HG03442 (cell line): Measurements from ENCODE around the gene AJUBA.
"Not testable (repeated sequence)": the region's sequence is repeated elsewhere in the genome, so short reads cannot be mapped to it uniquely, and the experiment has no call there.

Source experiments
- ATAC-seq: cut with Tn5 transposase; IDR thresholded peaks from one replicate; pipeline ENCODE4 v1.9.1; 2021; ENCODE audit warnings: mild to moderate bottlenecking, moderate library complexity; ENCODE audit not compliant: unreplicated experiment

AJUBA gene

GRCh38 chr14:22981876-22982476 lies 375 bp downstream of the AJUBA start:
- ATAC-seq: no peak

GRCh38 chr14:22981090-22981875 lies 1.1 kb downstream of the AJUBA start:
- ATAC-seq: no peak

DNA sequence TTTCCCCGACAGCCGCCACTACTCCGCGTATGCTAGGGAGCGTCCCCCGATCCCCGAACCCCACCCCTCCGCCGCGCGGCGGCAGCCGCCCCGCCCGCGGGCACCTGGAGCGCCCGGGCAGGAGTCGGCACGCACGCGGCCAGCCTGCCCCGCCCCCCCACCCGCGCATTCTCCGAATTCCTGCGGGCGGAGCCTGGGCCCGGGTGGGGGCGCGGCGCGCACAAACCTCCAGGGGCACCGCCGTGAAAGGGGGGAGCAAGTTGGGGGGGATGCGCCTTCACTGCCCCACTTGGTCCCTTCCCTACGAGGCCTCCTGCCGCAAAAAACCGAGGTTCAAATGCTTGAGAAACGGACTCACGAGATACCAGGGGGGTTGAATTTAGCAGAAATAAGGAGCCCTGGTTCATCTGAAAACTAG lies 1.7 kb downstream of the AJUBA start:
- ATAC-seq: no peak

GRCh38 chr14:22979748-22980392 lies 2.5 kb downstream of the AJUBA start:
- ATAC-seq: no peak

- no peak for ATAC-seq
Observed at GRCh38 chr14:22978981-22979671, 3.2 kb downstream of the AJUBA start.

- no peak for ATAC-seq
Observed at GRCh38 chr14:22978487-22978837, 3.9 kb downstream of the AJUBA start.

DNA sequence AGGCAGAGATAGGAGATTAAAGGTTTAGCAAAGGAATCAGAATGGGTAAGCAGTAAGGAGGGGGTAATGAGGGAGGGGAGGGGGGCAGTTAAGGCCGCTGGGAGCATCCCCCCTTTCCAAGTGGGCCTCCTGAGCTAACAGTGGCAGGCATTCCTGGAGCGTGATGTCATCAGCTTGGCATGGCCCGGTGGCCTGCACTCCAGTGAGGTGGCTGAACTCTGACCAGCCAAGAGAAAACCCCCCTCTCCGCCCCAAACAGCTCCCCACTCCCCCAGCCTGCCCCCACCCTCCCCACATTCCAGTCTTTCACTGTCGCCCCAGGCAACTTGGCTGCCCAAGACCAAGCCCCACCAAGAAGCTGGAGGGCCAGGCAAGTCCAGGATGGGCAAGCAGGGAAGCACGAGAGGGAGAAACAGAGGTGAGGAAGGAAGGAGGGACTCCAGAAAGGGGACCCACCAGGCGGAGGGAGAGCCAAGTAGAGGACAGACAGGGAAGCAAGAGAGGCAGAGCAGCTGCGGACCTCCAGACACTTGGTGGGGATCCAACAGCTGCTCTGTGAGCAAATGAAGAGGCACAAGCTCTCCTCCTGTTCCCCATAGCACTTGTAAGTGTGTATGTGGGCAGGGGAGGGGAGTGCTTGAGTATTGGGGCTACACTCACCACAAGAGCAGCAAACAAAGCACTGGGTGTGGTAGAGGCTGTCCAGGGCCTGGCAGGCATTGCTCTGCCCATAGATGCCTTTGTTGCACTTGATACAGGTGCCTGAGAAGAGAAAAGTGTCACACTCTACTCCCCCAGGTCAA lies 4.5 kb downstream of the AJUBA start:
- ATAC-seq: no peak

- no peak for ATAC-seq
Observed at GRCh38 chr14:22977434-22977683, 5.0 kb downstream of the AJUBA start.

DNA sequence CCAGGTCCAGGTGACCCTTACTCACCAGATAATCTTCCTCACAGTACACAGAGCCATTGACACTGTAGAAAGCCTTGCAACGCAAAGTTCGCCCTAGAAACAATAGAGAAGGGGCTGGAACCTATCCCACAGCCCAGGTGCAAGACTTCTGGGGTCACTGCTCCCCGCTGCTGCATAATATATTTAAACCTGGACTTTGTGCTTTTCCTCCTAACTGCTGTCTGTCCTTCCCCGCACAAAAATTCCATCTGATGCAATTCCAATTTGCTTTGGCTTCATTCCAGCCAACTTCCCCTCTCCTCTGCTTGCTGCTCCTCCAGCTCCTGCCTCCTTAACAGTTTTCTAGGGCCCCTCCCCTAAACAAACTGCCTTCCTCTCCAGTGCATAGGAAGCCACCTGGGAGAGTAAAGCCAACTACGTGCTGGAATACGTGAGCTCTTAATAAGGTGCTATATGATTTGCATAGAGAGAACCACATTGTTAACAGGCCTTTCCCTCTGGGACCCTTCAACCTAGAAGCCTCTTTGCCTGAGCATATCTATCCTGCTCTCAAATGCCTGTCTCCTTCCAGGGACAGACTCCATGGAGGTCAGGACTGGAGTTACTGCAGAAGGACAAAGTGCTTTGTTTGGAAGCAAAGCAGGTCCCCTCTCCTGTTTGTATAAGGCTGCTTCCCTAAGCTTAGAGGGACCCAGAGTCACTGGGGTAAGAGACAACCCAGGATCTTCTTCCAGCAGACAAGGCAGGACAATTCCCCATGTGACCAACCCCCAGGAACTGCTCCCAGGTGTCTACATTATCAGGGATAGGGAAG lies 5.5 kb downstream of the AJUBA start:
- ATAC-seq: no peak

GRCh38 chr14:22974530-22975313 lies 7.6 kb downstream of the AJUBA start:
- ATAC-seq: no peak

DNA sequence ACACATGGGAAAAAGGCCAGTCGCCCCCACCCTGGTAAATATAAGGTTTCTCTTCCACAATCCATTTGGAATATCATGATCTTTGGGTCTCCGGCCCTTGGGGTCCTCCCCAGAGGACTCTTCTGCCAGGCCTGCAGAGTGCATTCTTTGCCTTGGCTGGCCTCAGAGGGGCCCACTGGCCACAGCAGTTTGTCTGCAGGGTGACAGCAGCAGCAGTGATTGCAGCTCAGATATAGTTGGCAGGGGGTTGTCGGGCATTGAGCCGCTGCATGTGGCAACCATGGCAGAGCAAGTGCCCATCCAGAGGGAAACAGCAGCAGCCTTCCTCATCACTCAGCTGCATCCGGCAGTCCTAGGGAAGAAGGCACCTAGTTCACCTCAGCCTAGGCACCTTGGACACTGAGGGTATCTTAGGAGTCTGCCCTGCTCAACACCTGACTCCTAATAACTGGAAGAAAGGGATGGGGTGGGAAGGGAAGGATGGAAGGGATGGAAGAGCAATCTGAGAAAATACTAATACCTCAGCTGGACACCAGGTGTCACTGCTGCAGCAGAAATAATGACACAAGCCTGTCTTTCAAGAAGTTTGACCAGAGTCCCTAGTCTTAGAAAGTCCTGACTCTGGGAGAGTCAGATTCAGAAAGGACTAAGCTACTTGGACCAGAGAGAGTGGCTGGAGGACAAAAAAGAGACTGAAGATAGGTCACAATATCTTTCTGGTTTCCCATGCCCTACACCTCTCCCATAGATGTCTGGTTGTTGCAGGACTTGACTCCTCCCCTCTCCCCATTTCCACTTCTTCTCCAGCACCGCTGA lies 8.9 kb downstream of the AJUBA start:
- ATAC-seq: peak; percentile 55

- ATAC-seq: no peak
Observed at GRCh38 chr14:22972313-22972930, 9.9 kb downstream of the AJUBA start.

GRCh38 chr14:22971152-22971551 lies 11.2 kb downstream of the AJUBA start:
- ATAC-seq: no peak

DNA sequence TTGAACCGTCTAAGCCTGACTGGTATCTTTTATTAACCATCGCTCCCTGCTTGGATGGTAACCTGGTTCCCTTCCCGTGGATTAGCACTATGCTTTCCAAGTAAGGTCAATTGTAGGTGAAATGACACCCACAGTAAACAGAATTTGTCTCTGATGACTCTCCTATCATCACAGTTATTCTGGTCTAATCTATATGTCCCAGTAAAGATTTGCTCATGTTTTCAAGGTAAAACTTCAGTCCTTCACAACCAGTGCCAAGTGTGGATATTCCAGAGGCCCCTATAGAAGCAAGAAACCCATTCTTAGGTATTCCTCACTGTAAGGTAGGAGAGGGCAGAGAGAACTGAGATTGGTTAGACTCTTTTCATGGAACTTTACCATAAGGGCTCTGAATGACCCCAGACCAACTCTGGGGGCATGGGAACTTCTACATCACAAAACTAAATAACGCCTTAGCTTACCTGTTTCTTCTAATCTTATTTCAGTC lies 15.5 kb downstream of the AJUBA start:
- no peak for ATAC-seq

GRCh38 chr14:22965916-22966782 lies 16.2 kb downstream of the AJUBA start:
- not testable (repeated sequence) for ATAC-seq

- ATAC-seq: no peak
Observed at GRCh38 chr14:22962061-22962676, 20.2 kb downstream of the AJUBA start.
